T-cell (primary cell): Measurements from ENCODE around the gene EFTUD2. TPM values are rescaled to one million over a fixed set of nuclear protein-coding genes. Genes with fewer than 3 reads are reported as not detected.

ENCODE experiments used
- ATAC-seq, 4 experiments: fragments of 200-7000 bp in 3 of 4; fragments of 150-1000 bp in 1 of 4; cut with Tn5 transposase; replicated peaks in 1 of 4; 1 replicate in 3 of 4; 2 replicates in 1 of 4; pipeline ENCODE4 v1.10.0; 2021; ENCODE audit warnings: moderate library complexity in 3 of 4, mild to moderate bottlenecking in 2 of 4, moderate number of reproducible peaks in 1 of 4
- CTCF ChIA-PET, 2 donors: fragments of 300-600 bp; sonication (Branson Sonifier 250); formaldehyde crosslinking; loops; one replicate each; lab custom pipeline; 2022; ENCODE audit warnings: antibody characterized with exemption in 2 of 2; lab: Charles Lee
- POLR2A ChIA-PET, 2 donors: fragments of 300-600 bp; sonication (Branson Sonifier 250); formaldehyde crosslinking; loops; one replicate each; lab custom pipeline; 2022; ENCODE audit warnings: antibody characterized with exemption in 2 of 2; lab: Charles Lee
- DNase-seq, 35 experiments: peaks; one replicate each; pipeline versions ENCODE4 v3.0.0 to v3.0.0-alpha.2; 2013 to 2023
- H3K27ac ChIP-seq: one replicate; pipeline ENCODE4 v1.5.1; 2013; ENCODE audit warnings: low read length
- H3K27me3 ChIP-seq, 2 experiments: replicated peaks in 1 of 2; 1 replicate in 1 of 2; 2 replicates in 1 of 2; pipeline versions ENCODE4 v1.6.1 to v1.7.0; 2013; ENCODE audit warnings: low read length in 1 of 2, mixed read lengths in 1 of 2; ENCODE audit not compliant: control insufficient read depth in 2 of 2, insufficient read depth in 2 of 2; ENCODE audit errors: extremely low read depth in 1 of 2
- H3K36me3 ChIP-seq, 2 donors: 1 replicate in 1 of 2; 2 replicates in 1 of 2; pipeline versions ENCODE4 v1.6.1 to v1.7.0; 2013; ENCODE audit warnings: low read length in 1 of 2; ENCODE audit not compliant: control insufficient read depth in 2 of 2, insufficient read depth in 1 of 2; ENCODE audit errors: extremely low read depth in 1 of 2
- H3K4me1 ChIP-seq, 2 experiments: 1 replicate in 1 of 2; 2 replicates in 1 of 2; pipeline versions ENCODE4 v1.6.1 to v1.7.0; 2013; ENCODE audit warnings: low read length in 2 of 2, mixed read lengths in 1 of 2; ENCODE audit not compliant: insufficient read depth in 2 of 2, control insufficient read depth in 1 of 2; ENCODE audit errors: extremely low read depth in 1 of 2
- H3K4me3 ChIP-seq, 2 donors: 1 replicate in 1 of 2; 2 replicates in 1 of 2; pipeline versions ENCODE4 v1.5.1 to v1.7.0; 2013; ENCODE audit warnings: mild to moderate bottlenecking in 2 of 2, low read length in 1 of 2, moderate library complexity in 1 of 2; ENCODE audit not compliant: control insufficient read depth in 1 of 2; ENCODE audit errors: extremely low read depth in 1 of 2
- H3K9me3 ChIP-seq: 2 replicates; pipeline ENCODE4 v1.7.0; 2013
- H3K27ac Mint-ChIP-seq, 2 donors: one replicate each; pipeline ENCODE4 v1.8.0; 2020 to 2021; ENCODE audit warnings: mild to moderate bottlenecking in 2 of 2, mixed read lengths in 2 of 2
- H3K27me3 Mint-ChIP-seq, 2 donors: one replicate each; pipeline ENCODE4 v1.8.0; 2021 to 2022; ENCODE audit warnings: mixed read lengths in 2 of 2
- H3K36me3 Mint-ChIP-seq: one replicate; pipeline ENCODE4 v1.8.0; 2021; ENCODE audit warnings: mixed read lengths
- H3K4me1 Mint-ChIP-seq, 3 donors: one replicate each; pipeline ENCODE4 v1.8.0; 2020 to 2022; ENCODE audit warnings: mixed read lengths in 3 of 3, mild to moderate bottlenecking in 1 of 3
- H3K4me3 Mint-ChIP-seq, 3 donors: one replicate each; pipeline ENCODE4 v1.8.0; 2020 to 2022; ENCODE audit warnings: mild to moderate bottlenecking in 3 of 3, mixed read lengths in 3 of 3, moderate library complexity in 3 of 3
- H3K9me3 Mint-ChIP-seq, 3 donors: one replicate each; pipeline ENCODE4 v1.8.0; 2020 to 2022; ENCODE audit warnings: mixed read lengths in 3 of 3
- WGBS: methylation state at CpG from one replicate; pipeline ENCODE4 v1.1.5; 2013; ENCODE audit warnings: missing lambda C conversion rate; ENCODE audit not compliant: insufficient coverage; 5-methylcytosine and 5-hydroxymethylcytosine counted together
- total RNA-seq, 35 experiments: library from RNA in 6 of 35; stranded (reverse) in 6 of 35; fragments of 120-200 nt in 1 of 35; gene quantifications; one replicate each; pipeline versions ENCODE4 v1.2.1 to v1.2.4 and lab custom pipeline; 2013 to 2026

The EFTUD2 gene
- total RNA-seq, 5 donors from 2014 or later (not counting 1 experiment from before 2014, with no cell fraction given), result 83.1 to 127 (median 96.0) TPM

GRCh38 chr17:44932787-44933097, 33.5 kb upstream of the EFTUD2 start:
- 91% methylated on average over 4 of the region's 6 CpGs for WGBS
- ATAC-seq (no peak), DNase-seq (no peak)
- Histone ChIP-seq H3K4me3 (no peak overlapping the region), H3K4me1 (no peaks in the 10 kb centered on the region), H3K27ac (no peak overlapping the region), H3K27me3 (no peaks in the 10 kb centered on the region), H3K9me3 (no peaks in the 10 kb centered on the region), H3K36me3 (no peaks in the 10 kb centered on the region)
- Mint-ChIP-seq H3K9me3 (no peaks in the 10 kb centered on the region), H3K4me1 (no peaks in the 10 kb centered on the region), H3K27me3 (no peaks in the 10 kb centered on the region), H3K27ac (no peak overlapping the region), H3K36me3 (no peaks in the 10 kb centered on the region), H3K4me3 (no peak overlapping the region)
- ChIA-PET POLR2A (no interaction called here), CTCF (no interaction called here)

- Histone ChIP-seq H3K27me3 (no peaks in the 10 kb centered on the region), H3K4me1 (no peaks in the 10 kb centered on the region), H3K27ac (no peak overlapping the region), H3K4me3 (no peak overlapping the region), H3K9me3 (no peaks in the 10 kb centered on the region), H3K36me3 (no peaks in the 10 kb centered on the region)
- ChIA-PET CTCF (interaction anchor here in 1 of 2 donors (0.6 to 1.1 kb wide), 2 partner anchors 14 to 140 kb away, joined by 3 to 4 read pairs; no protein-coding TSS in a partner anchor), POLR2A (no interaction called here)
- Mint-ChIP-seq H3K27me3 (no peaks in the 10 kb centered on the region), H3K27ac (no peak overlapping the region), H3K9me3 (no peaks in the 10 kb centered on the region), H3K4me3 (no peak overlapping the region), H3K4me1 (no peaks in the 10 kb centered on the region), H3K36me3 (no peaks in the 10 kb centered on the region)
- no peak for ATAC-seq
- no peak for DNase-seq
- 95% methylated on average over 4 of the region's 8 CpGs for WGBS
Measured at GRCh38 chr17:44932096-44932786, 33.0 kb upstream of the EFTUD2 start.

GRCh38 chr17:44931376-44931775, 32.1 kb upstream of the EFTUD2 start:
- H3K36me3 ChIP-seq, result no peaks in the 10 kb centered on the region
- Mint-ChIP-seq H3K4me1 (no peaks in the 10 kb centered on the region), H3K27me3 (no peaks in the 10 kb centered on the region), H3K9me3 (no peaks in the 10 kb centered on the region), H3K27ac (no peak overlapping the region), H3K4me3 (no peak overlapping the region), H3K36me3 (no peaks in the 10 kb centered on the region)
- H3K27me3 ChIP-seq, result no peaks in the 10 kb centered on the region
- DNase-seq, result no peak
- no peaks in the 10 kb centered on the region for H3K9me3 ChIP-seq
- ChIA-PET POLR2A (no interaction called here), CTCF (interaction anchor here in 1 of 2 donors (0.6 to 1.1 kb wide), 2 partner anchors 13 to 140 kb away, joined by 3 to 4 read pairs; no protein-coding TSS in a partner anchor)
- ATAC-seq, result no peak
- no peak overlapping the region for H3K27ac ChIP-seq
- H3K4me3 ChIP-seq, result no peak overlapping the region
- no CpG with 5 or more reads among the region's 5 CpGs for WGBS
- no peaks in the 10 kb centered on the region for H3K4me1 ChIP-seq

GRCh38 chr17:44930667-44931066, 31.4 kb upstream of the EFTUD2 start:
- Mint-ChIP-seq H3K27ac (no peak overlapping the region), H3K27me3 (no peaks in the 10 kb centered on the region), H3K36me3 (no peaks in the 10 kb centered on the region), H3K4me3 (no peak overlapping the region), H3K9me3 (no peaks in the 10 kb centered on the region), H3K4me1 (no peaks in the 10 kb centered on the region)
- ChIA-PET CTCF (interaction anchor here in 1 of 2 donors (0.6 kb wide), 1 partner anchor 472 kb away, joined by 4 read pairs; no protein-coding TSS in a partner anchor), POLR2A (interaction anchor here in 1 of 2 donors (0.6 kb wide), 1 partner anchor 82 kb away, joined by 3 read pairs; no protein-coding TSS in a partner anchor)
- ATAC-seq (no peak), DNase-seq (no peak)
- 100% methylated on average over 3 of the region's 6 CpGs for WGBS
- no peaks in the 10 kb centered on the region for H3K9me3 ChIP-seq
- no peak overlapping the region for H3K27ac ChIP-seq
- no peak overlapping the region for H3K4me3 ChIP-seq
- H3K4me1 ChIP-seq, result no peaks in the 10 kb centered on the region
- no peaks in the 10 kb centered on the region for H3K27me3 ChIP-seq
- H3K36me3 ChIP-seq, result no peaks in the 10 kb centered on the region

GRCh38 chr17:44928950-44929720, 29.9 kb upstream of the EFTUD2 start:
- Mint-ChIP-seq H3K27me3 (no peaks in the 10 kb centered on the region), H3K36me3 (no peaks in the 10 kb centered on the region), H3K4me1 (no peaks in the 10 kb centered on the region), H3K4me3 (no peak overlapping the region), H3K9me3 (no peaks in the 10 kb centered on the region), H3K27ac (no peak overlapping the region)
- H3K27ac ChIP-seq, result no peak overlapping the region
- no peaks in the 10 kb centered on the region for H3K27me3 ChIP-seq
- no peaks in the 10 kb centered on the region for H3K9me3 ChIP-seq
- ChIA-PET POLR2A (no interaction called here), CTCF (interaction anchor here in 1 of 2 donors (0.6 kb wide), 1 partner anchor 76 kb away, joined by 3 read pairs; no protein-coding TSS in a partner anchor)
- no peak for DNase-seq
- no peak for ATAC-seq
- no peaks in the 10 kb centered on the region for H3K36me3 ChIP-seq
- no peaks in the 10 kb centered on the region for H3K4me1 ChIP-seq
- WGBS, result 85% methylated on average over 5 of the region's 7 CpGs
- no peak overlapping the region for H3K4me3 ChIP-seq

GRCh38 chr17:44928136-44928535, 28.9 kb upstream of the EFTUD2 start:
- Mint-ChIP-seq H3K4me1 (no peaks in the 10 kb centered on the region), H3K4me3 (no peak overlapping the region), H3K36me3 (no peaks in the 10 kb centered on the region), H3K27me3 (peaks cover 0 to under 1% of the 10 kb centered on the region in 2 donors), H3K9me3 (no peaks in the 10 kb centered on the region), H3K27ac (no peak overlapping the region)
- no peak for ATAC-seq
- H3K4me3 ChIP-seq, result no peak overlapping the region
- no peaks in the 10 kb centered on the region for H3K9me3 ChIP-seq
- no peaks in the 10 kb centered on the region for H3K36me3 ChIP-seq
- H3K27ac ChIP-seq, result no peak overlapping the region
- WGBS, result 98% methylated on average over 8 of the region's 15 CpGs
- DNase-seq, result no peak
- ChIA-PET CTCF (no interaction called here), POLR2A (interaction anchor here in 1 of 2 donors (0.5 kb wide), 1 partner anchor 96 kb away, joined by 3 read pairs; no protein-coding TSS in a partner anchor)
- H3K27me3 ChIP-seq, result peaks cover 0 to under 1% of the 10 kb centered on the region in 2 experiments
- H3K4me1 ChIP-seq, result no peaks in the 10 kb centered on the region
